ENCODE results near the gene ECEL1.

DNA sequence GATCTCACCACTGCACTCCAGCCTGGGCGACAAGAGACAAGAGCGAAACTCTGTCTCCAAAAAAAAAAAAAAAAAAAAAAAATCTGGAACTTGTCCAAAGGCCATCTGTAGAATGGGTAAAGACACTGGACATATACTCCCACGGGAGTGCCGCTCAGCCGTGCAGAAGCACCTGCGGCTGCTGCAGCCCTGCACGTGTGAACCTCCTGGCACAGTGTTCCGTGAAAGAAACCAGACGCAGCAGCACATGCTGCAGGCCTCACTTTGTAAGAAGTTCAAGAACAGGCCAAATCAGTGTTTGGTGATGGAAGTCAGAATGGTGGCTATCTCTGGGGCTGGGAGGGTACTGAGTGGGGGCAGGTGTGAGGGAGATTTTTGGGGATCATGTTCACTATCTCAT is 44.8 kb upstream of the ECEL1 start:
- TF ChIP-seq, protein P1, sequence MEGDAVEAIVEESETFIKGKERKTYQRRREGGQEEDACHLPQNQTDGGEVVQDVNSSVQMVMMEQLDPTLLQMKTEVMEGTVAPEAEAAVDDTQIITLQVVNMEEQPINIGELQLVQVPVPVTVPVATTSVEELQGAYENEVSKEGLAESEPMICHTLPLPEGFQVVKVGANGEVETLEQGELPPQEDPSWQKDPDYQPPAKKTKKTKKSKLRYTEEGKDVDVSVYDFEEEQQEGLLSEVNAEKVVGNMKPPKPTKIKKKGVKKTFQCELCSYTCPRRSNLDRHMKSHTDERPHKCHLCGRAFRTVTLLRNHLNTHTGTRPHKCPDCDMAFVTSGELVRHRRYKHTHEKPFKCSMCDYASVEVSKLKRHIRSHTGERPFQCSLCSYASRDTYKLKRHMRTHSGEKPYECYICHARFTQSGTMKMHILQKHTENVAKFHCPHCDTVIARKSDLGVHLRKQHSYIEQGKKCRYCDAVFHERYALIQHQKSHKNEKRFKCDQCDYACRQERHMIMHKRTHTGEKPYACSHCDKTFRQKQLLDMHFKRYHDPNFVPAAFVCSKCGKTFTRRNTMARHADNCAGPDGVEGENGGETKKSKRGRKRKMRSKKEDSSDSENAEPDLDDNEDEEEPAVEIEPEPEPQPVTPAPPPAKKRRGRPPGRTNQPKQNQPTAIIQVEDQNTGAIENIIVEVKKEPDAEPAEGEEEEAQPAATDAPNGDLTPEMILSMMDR (IDR thresholded peaks at IDR 0.05; ENCODE audit: borderline replicate concordance, extremely low read depth, low read length, poor library complexity, severe bottlenecking): no peak
- TF ChIP-seq EZH2 (IDR thresholded peaks at IDR 0.05; ENCODE audit: borderline replicate concordance, low read depth, low read length, severe bottlenecking): no peak

Data from DND-41 (cell line).